GM19397 (cell line): Measurements from ENCODE around the gene EN1.

Experiments used
- ATAC-seq: cut with Tn5 transposase; IDR thresholded peaks from one replicate; pipeline ENCODE4 v1.9.1; 2021; ENCODE audit warnings: mild to moderate bottlenecking, moderate library complexity; ENCODE audit not compliant: unreplicated experiment

Gene EN1

GRCh38 chr2:118826093-118826492, 21.4 kb downstream of the EN1 start:
- ATAC-seq, result no peak

DNA sequence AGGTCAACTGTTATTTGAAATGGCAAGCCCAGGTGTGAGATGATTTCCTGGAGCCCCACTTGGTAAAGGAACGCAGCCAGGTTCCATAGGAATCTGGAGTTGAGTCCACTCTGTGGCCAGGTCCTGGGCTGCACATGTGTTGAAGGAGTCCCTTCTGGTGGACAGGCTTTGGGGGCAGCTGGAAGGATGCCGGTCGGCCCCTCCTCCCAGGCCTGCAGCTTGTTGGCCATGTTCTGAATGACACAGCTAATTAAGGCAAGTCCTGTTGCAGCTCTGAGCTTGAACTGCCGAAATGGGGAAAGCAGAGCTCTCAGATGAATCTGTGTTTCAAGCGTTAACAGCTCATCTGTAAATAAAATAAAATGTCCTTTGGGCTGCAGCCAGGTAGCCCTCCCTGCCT, 23.8 kb downstream of the EN1 start:
- no peak for ATAC-seq

DNA sequence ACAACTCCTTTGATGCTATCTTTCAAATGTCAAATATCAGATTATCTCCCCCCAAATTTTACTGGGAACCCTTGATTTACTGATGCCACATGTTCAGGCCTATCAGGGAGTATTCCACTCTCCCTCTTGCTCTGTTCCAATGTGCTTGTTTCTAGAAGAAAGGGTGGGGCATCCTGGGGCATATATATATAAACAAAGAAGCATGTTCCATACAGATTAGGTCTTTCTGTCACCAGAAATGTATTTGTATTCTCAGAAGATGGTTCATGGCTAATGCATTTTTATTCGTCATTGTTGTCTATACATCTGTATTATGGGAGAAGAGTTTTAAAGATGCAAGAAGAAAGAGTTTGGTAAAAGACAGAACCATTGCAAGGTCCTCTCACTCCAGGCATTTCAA, 24.9 kb downstream of the EN1 start:
- ATAC-seq, result no peak

DNA sequence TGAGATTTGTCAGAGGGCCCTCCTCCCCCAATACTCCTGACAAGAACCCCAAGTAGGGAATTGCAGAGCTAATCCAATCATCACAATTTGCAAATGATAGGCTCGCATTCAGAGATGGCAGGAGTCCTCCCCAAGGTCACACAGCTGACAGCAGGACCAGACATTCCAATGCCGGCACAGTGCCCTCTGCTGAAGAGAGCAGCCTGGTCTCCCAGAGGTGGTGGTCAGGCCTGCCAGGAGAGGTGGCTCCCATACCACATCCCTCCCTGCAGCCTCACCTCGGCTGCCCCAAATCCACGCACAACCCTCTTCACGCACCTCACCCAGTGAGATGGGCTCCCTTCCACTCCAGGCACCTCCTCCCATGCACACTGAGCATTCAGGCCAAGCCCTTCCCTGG, 25.4 kb downstream of the EN1 start:
- ATAC-seq, result no peak

GRCh38 chr2:118817469-118817868, 30.0 kb downstream of the EN1 start:
- no peak for ATAC-seq

DNA sequence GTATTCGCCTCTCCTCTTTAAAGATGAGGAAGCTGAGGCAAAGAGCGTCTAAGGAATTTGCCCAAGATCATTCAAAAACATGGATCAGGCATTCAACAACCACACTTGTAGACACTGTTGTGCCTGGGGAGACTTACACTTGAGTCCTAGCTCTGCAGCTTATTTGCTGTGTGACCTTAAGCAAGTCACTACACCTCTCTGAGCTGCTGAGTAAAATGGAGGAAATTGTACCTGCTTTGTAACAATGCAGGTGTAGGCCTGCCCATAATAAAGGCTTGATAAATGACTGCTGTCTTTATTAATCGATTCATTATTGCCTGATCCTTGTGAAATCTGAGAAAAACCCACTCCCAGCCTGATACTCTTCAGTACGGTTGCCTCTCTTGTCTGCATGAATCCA, 30.8 kb downstream of the EN1 start:
- ATAC-seq, result no peak

DNA sequence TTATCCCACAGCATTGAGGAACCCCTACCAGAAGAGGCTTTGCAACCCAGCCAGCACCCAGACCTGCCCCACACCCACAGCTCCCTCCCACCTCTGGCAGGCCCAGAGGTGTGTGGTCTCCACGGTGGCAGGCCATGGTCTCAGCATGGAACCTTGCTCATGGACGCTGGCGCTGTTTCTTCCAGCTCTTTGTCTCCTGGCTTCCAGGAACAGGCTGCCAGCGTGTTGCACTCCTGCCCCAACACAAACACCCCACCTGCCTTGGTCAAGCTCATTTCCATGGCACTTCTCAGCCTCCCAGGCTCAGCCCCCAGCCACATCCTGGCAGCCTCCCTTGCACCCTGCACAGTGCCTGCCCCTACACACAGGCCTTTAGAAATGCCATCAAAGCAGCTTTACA, 31.7 kb downstream of the EN1 start:
- no peak for ATAC-seq

GRCh38 chr2:118815314-118815713, 32.1 kb downstream of the EN1 start:
- no peak for ATAC-seq

GRCh38 chr2:118814368-118814767, 33.1 kb downstream of the EN1 start:
- ATAC-seq, result no peak

DNA sequence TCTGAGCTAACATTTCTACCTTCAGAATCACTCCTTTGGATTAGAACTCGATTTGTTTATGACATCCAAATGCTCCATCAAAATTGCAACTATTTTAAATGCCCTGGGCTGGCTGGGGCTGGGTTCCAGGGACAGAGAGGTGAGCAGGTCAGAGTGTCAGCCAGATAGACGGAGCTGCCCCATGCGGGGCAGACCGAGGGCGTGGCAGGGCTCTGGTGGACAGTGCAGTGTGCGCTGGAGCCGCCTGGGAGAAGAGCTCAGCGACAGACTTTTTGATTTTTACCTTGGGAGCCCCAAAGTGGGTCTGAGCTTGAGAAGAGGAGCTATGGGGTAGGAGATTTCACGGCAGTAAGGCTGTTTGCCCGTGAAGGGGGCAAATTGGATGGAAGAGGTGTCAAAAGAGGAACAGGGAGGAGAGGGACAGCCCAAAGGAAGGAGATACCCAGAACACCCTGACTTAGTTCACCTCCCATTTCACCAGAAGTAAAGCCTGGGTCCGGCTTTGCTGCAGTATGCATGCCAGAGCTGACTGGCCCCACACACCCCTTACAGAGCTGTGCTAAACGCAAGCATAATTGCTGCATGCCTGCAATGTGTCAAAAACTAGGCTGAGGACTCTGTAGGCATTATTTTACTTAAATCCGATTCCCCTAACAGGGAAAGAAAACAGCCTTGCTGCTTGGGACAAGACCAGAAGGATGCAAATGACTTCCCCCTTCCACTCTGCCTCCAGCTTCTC, 33.7 kb downstream of the EN1 start:
- no peak for ATAC-seq

GRCh38 chr2:118813111-118813510, 34.3 kb downstream of the EN1 start:
- no peak for ATAC-seq

DNA sequence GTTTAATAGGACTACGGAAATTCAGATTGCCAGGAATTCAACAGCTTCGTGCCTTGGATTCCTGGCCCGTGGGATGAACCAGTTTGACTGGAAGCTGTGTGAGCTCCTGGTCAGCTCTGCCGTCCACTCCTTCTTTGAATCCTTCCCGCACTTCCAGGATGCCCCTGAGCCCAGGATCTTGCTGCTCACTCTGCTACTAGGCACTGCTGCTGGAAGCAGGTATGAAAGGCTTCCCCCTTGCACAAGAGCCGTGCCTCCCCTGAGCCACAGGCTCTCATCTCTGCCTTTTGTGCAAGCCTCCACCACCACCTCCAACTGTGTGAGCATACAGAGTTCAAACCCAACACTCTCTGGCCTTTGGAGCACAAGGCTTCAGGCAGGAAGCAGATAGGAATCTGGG, 34.9 kb downstream of the EN1 start:
- ATAC-seq, result no peak

GRCh38 chr2:118811514-118812115, 35.8 kb downstream of the EN1 start:
- no peak for ATAC-seq

- no peak for ATAC-seq
Measured at GRCh38 chr2:118810766-118811165, 36.7 kb downstream of the EN1 start.

DNA sequence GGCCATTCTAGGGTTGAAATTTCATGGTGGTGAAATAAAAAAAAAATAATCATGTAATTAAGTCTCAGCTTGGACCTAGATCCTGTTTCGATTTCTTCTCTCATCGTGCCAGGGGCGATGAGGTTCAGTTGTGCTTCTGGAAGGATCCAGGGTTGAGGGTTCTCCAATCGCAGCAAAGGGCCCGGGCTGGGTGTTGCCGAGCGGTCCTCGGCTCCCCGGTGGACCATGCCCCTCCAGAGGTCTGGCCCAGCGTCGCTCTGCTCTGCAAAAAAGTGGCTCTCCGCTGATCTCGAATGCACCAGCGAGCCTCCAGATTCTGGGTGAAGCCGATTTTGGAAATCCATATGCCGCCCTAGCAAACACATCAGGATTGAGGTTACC, 39.0 kb downstream of the EN1 start:
- no peak for ATAC-seq

GRCh38 chr2:118807668-118808428, 39.6 kb downstream of the EN1 start:
- no peak for ATAC-seq

DNA sequence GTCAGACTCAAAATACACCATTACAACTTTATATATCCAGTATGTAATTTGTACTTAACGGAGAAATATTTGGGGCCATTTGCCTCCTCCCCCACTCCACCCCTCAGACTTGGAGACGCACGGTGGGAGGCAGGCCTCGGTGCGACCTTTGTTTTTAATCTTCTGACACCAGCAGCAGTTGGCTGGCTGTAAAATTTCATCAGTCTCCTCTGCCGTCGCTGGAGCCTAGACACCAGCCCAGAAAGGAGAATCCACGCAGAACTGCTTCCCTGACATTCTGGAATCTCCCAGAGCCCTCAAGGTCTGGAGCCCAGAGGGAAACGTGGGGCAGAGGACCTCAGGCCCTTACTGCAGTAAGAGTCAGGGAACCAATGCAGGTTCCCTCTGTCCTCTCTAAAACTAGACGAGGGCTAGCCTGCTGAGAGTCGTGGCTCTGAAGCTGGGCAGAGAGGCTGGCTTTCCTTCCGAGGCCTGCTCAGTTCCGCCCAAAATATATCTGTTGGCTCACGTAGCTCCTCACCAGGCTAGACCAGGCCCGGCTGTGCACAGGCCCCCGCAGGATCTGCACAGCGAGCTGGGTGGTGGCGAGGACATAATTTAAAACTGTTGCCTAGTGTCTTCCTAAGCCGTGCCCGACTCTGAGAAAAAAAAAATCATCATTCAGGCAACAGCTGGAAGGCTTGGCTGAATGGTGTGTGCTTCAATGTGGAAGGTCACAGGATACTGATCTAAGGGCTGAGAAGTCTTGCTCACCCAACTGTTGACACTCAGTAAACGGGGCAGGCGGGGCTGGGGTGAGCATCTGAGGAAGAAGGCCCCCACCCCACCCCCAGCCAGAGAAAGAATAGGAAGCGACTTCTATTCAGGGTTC, 40.4 kb downstream of the EN1 start:
- no peak for ATAC-seq

DNA sequence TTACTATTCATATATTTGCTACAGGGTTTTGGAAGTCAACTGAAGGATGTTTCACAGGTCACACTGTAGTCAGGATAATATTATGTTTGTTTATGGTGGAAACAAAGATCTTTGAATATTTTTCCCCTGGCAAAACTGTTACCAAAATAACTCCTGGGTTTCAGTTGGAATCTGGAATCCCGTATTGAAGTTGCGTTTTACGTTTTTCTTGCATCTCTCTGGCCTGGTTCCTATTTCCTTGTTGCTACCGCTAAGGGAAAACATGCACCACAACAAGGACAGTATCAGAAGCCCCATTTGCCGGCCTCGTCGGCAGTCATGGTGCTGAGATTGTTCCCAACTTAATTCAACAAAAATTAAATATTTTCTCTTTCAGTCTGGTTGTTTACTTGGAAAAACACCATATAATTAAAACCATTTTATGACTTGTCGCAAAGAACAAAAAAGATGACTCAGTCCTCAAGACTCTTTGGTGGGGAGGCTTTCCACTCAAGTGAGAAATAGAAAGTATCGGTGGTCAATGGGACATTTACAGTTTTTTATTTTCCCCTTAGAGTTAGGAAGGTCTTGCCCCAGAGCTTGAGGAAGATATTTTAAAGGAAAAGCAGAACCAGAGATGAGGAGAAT, 42.3 kb downstream of the EN1 start:
- no peak for ATAC-seq

DNA sequence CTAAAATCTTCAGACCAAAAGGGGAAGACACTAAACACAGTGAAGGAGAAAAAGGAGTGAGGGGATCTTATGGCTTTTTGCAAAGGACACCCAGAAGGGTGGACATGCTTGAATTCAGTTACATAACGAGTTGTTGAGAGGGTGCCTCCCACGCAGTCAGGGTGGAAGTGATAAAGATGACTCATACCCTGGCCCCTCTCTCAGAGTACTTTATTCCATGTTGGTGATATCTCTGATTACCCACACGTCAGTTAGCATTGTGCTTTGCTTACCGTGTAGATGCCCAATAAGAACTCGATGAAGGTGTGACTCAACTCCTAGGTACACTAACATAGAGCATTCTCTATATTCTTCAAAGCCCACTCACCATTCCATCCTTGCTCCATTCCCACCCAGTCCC, 44.4 kb downstream of the EN1 start:
- ATAC-seq, result no peak

- ATAC-seq, result no peak
Measured at GRCh38 chr2:118801151-118801550, 46.3 kb downstream of the EN1 start.

GRCh38 chr2:118800736-118801135, 46.7 kb downstream of the EN1 start:
- no peak for ATAC-seq
